Superior temporal gyrus (tissue), 1 donor: ENCODE data around the gene PNMT.
"Not testable (repeated sequence)": the region's sequence is repeated elsewhere in the genome, so short reads cannot be mapped to it uniquely, and the experiment has no call there.

Experiments used
- DNase-seq: peaks from one replicate; pipeline ENCODE4 v3.0.0-alpha.2; 2016; ENCODE audit errors: extremely low spot score

Gene PNMT

GRCh38 chr17:39709319-39709997 is 41.2 kb downstream of the PNMT start:
- DNase-seq = no peak

- no peak for DNase-seq
These were observed 42.0 kb downstream of the PNMT start for GRCh38 chr17:39709998-39710964.

- not testable (repeated sequence) for DNase-seq
These were observed 42.8 kb downstream of the PNMT start for GRCh38 chr17:39711071-39711470.

GRCh38 chr17:39711851-39712250 is 43.6 kb downstream of the PNMT start:
- DNase-seq = no peak

- no peak for DNase-seq
These were observed 46.0 kb downstream of the PNMT start for GRCh38 chr17:39714234-39714633.

GRCh38 chr17:39715375-39716072 is 47.3 kb downstream of the PNMT start:
- DNase-seq = no peak

- no peak for DNase-seq
These were observed 48.0 kb downstream of the PNMT start for GRCh38 chr17:39716073-39716818.

GRCh38 chr17:39716879-39717536 is 48.8 kb downstream of the PNMT start:
- DNase-seq = no peak

- DNase-seq = no peak
These were observed 49.4 kb downstream of the PNMT start for GRCh38 chr17:39717660-39718059.

GRCh38 chr17:39719563-39720355 is 51.5 kb downstream of the PNMT start:
- no peak for DNase-seq
